H54 (cell line): ENCODE data around the gene PXT1.

Experiments
- DNase-seq: peaks from one replicate; pipeline ENCODE4 v3.0.0; 2011; ENCODE audit warnings: low spot score, mixed read lengths; ENCODE audit not compliant: insufficient read length
- FAIRE-seq: peaks from 3 replicates; lab custom pipeline; 2011; peaks lifted over from hg19 to GRCh38; lab: Jason Lieb, UNC
- POLR2A ChIP-seq: IDR thresholded peaks from 2 replicates; pipeline ENCODE4 v1.6.1; 2011; ENCODE audit warnings: low read depth, mild to moderate bottlenecking, low read length

PXT1 gene

DNA sequence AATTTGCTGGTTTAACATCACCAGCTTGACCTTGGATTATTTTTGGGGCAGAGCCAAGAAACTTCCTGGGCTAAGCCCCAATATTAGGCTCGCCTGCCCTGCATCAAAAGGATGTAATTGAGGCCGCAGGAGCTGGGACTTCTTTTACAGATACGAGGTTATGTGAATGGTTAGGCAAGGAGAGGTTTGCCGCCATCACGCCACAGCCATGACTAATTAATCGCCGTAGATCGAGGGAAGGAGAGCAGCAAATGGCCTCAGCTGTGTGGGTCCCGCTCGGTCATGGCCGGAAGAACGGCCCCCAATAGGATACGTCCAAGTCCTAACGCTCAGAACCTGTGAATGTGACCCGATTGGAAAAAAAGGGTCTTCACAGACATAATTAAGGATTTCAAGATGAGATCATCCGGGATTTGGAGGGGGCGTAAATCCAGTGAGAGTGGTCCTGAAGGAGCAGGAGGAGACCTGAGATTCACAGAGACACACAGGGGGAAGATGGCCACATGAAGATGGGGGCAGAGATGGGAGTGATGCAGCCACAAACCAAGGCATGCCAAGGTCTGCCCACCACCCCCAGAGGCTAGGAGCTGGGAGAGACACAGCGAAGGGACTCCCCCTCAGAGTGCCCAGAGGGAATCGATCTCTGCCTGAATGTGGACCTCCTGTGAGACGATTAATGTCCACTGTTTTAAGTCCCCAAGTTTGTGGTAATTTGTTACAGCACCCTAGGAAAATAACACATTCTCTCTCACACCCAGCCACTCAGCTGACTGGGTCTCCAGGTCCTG is 96.0 kb downstream of the PXT1 start:
- FAIRE-seq (no peak), DNase-seq (no peak)
- no peak for TF ChIP-seq POLR2A

GRCh38 chr6:36345681-36346466 is 96.8 kb downstream of the PXT1 start:
- DNase-seq (no peak), FAIRE-seq (no peak)
- no peak for TF ChIP-seq POLR2A

DNA sequence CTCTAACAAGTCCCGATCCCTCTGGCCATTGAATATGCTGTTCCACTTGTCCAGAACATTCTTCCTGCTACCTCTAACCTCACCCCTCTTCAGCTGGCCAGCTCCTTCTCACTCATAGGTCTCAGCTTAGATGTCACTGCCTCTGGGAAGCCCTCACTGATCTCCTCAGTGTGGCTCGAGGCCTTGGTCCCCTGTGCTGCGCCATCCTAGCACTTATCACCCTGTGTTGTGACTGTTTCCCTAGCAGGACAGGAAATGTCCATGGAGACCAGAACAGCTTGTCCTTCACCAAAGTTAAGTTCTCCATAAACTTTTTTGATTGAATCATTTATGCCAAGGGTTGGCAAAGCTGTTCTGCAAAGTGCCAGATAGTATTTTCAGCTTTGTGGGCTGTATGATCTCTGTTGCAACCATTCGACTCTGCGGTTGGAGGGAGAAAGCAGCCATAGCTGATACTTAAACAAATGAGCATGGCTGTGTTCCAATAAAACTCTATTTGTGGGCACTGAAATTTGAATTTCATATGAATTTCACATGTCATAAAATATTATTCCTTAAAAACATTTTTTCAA is 99.5 kb downstream of the PXT1 start:
- no peak for DNase-seq
- FAIRE-seq = no peak
- no peak for TF ChIP-seq POLR2A

GRCh38 chr6:36340618-36341454 is 101.8 kb downstream of the PXT1 start:
- no peak for TF ChIP-seq POLR2A
- DNase-seq = peak; percentile 78
- FAIRE-seq = no peak
